Activated CD4-positive, alpha-beta T cell treated with anti-CD3 and anti-CD28 coated beads, Interleukin-2, amount 10 ng/mL, durations not matched to agents 24 days and 14 days (primary cell): ENCODE data around the gene MITF. TPM values are rescaled to one million over a fixed set of nuclear protein-coding genes. Genes with fewer than 3 reads are reported as not detected.
"Not testable (repeated sequence)": the region's sequence is repeated elsewhere in the genome, so short reads cannot be mapped to it uniquely, and the experiment has no call there.

ENCODE experiments used
- DNase-seq: peaks from one replicate; pipeline ENCODE4 v3.0.0; 2022
- H3K27ac Mint-ChIP-seq: one replicate; pipeline ENCODE4 v1.8.0; 2022; ENCODE audit warnings: mild to moderate bottlenecking, mixed read lengths
- H3K27me3 Mint-ChIP-seq: one replicate; pipeline ENCODE4 v1.8.0; 2022; ENCODE audit warnings: mixed read lengths
- H3K36me3 Mint-ChIP-seq: one replicate; pipeline ENCODE4 v1.8.0; 2022; ENCODE audit warnings: low read depth, mild to moderate bottlenecking, mixed read lengths
- H3K4me1 Mint-ChIP-seq: one replicate; pipeline ENCODE4 v1.8.0; 2021; ENCODE audit warnings: mixed read lengths
- H3K4me3 Mint-ChIP-seq: one replicate; pipeline ENCODE4 v1.8.0; 2022; ENCODE audit warnings: mild to moderate bottlenecking, moderate library complexity, mixed read lengths
- H3K9me3 Mint-ChIP-seq: one replicate; pipeline ENCODE4 v1.8.0; 2021; ENCODE audit warnings: mixed read lengths
- intact Hi-C: fragments of 100-400 bp; cut with micrococcal nuclease; formaldehyde crosslinking; loops from one replicate; pipeline ENCODE4 v1.15.1; 2023
- total RNA-seq: library from RNA; stranded (reverse); gene quantifications from 2 replicates; pipeline ENCODE4 v1.2.3, GENCODE V29; 2022

Gene MITF
- total RNA-seq, 1 donor from 2014 or later, result 0.16 TPM

- H3K4me3 Mint-ChIP-seq, H3K9me3 Mint-ChIP-seq, H3K27me3 Mint-ChIP-seq, intact Hi-C loops, H3K36me3 Mint-ChIP-seq, H3K4me1 Mint-ChIP-seq, H3K27ac Mint-ChIP-seq, DNase-seq: not testable (repeated sequence)
Observed at GRCh38 chr3:69909859-69910258, 170.6 kb downstream of the MITF start.

DNA sequence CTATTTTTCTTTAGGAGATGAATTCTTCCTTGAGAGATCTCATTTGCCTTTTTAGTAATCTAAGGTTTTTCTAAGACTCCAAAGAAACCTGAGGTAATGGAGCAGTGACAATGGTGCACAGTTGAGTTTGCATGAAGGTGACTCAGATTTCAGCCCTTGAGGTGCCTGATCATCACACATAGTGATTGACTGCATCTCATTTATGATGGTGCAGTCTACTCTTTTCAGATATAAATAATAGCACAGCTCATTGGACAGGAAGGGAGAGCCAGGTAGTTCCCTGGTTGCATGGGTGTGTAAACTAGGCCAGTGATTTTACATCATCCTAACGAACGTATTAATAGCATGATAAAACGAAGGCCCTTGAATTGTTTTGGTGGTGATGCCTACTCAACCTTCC is 174.2 kb downstream of the MITF start:
- intact Hi-C loops, result no loop called here
- no peaks in the 10 kb centered on the region for H3K4me1 Mint-ChIP-seq
- no peak for DNase-seq
- H3K27ac Mint-ChIP-seq, result no peak overlapping the region
- H3K36me3 Mint-ChIP-seq, result no peaks in the 10 kb centered on the region
- peaks cover 6% of the 10 kb centered on the region for H3K9me3 Mint-ChIP-seq
- no peak overlapping the region for H3K4me3 Mint-ChIP-seq
- H3K27me3 Mint-ChIP-seq, result peaks cover 1% of the 10 kb centered on the region

DNA sequence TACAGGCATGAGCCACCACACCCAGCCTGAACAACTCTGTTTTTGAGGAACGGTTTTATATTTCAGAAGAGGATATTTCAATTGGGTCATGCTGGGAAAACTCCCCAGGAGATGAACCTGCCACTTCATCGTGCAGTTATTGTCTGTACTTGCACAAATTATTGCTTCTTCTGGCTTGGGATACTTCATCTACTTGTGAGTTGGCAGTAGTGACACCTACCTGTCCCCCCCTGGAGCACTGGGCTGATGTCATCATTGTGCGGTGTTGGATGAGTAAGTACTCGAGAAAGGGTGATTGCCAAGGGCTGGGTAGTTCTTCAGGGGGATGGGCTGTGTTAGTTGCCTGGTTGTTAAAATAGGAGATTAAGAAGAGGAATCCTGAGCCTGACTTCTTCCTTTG is 175.1 kb downstream of the MITF start:
- Mint-ChIP-seq H3K36me3 (no peaks in the 10 kb centered on the region), H3K9me3 (peaks cover 2% of the 10 kb centered on the region), H3K4me1 (no peaks in the 10 kb centered on the region), H3K27me3 (peaks cover 2% of the 10 kb centered on the region), H3K4me3 (no peak overlapping the region), H3K27ac (no peak overlapping the region)
- no peak for DNase-seq
- intact Hi-C loops, result no loop called here

GRCh38 chr3:69915726-69916125 is 176.5 kb downstream of the MITF start:
- H3K9me3 Mint-ChIP-seq, result no peaks in the 10 kb centered on the region
- H3K4me1 Mint-ChIP-seq, result no peaks in the 10 kb centered on the region
- peak; percentile 29 for DNase-seq
- no peak overlapping the region for H3K27ac Mint-ChIP-seq
- H3K36me3 Mint-ChIP-seq, result no peaks in the 10 kb centered on the region
- intact Hi-C loops, result no loop called here
- H3K4me3 Mint-ChIP-seq, result no peak overlapping the region
- peaks cover 2% of the 10 kb centered on the region for H3K27me3 Mint-ChIP-seq

- intact Hi-C loops, H3K27ac Mint-ChIP-seq, H3K9me3 Mint-ChIP-seq, H3K36me3 Mint-ChIP-seq, H3K4me3 Mint-ChIP-seq, H3K27me3 Mint-ChIP-seq, H3K4me1 Mint-ChIP-seq, DNase-seq: not testable (repeated sequence)
Observed at GRCh38 chr3:69920009-69920408, 180.7 kb downstream of the MITF start.

GRCh38 chr3:69921651-69922050 is 182.4 kb downstream of the MITF start:
- Mint-ChIP-seq H3K4me1 (no peaks in the 10 kb centered on the region), H3K27ac (no peak overlapping the region), H3K36me3 (no peaks in the 10 kb centered on the region), H3K9me3 (no peaks in the 10 kb centered on the region), H3K27me3 (peaks cover 2% of the 10 kb centered on the region), H3K4me3 (no peak overlapping the region)
- intact Hi-C loops, result no loop called here
- DNase-seq, result no peak

- no peak overlapping the region for H3K27ac Mint-ChIP-seq
- no peaks in the 10 kb centered on the region for H3K36me3 Mint-ChIP-seq
- intact Hi-C loops, result no loop called here
- H3K4me3 Mint-ChIP-seq, result no peak overlapping the region
- no peak for DNase-seq
- no peaks in the 10 kb centered on the region for H3K4me1 Mint-ChIP-seq
- H3K27me3 Mint-ChIP-seq, result peaks cover 2% of the 10 kb centered on the region
- H3K9me3 Mint-ChIP-seq, result no peaks in the 10 kb centered on the region
Observed at GRCh38 chr3:69922521-69923000, 183.3 kb downstream of the MITF start.

DNA sequence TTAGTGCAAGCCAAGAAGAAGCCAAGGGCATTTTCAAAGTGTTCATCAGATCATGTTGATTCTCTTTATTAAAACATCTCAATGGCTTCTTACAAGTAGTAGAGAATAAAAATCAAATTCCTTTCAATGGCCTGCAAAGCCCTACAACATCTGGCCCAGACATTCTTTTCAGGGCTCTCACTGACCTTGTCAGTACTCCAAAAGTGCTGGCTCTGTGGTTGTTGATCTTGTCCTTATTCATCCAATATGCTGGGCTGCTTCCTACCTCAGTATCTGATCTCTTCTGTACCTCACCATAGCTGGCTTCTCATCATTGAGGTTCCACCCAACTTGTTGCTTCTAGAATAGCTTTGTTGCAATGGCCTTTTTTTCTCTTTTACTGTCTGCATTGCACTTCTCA is 186.2 kb downstream of the MITF start:
- intact Hi-C loops, result no loop called here
- no peaks in the 10 kb centered on the region for H3K4me1 Mint-ChIP-seq
- H3K4me3 Mint-ChIP-seq, result no peak overlapping the region
- H3K36me3 Mint-ChIP-seq, result no peaks in the 10 kb centered on the region
- DNase-seq, result no peak
- H3K27ac Mint-ChIP-seq, result no peak overlapping the region
- H3K9me3 Mint-ChIP-seq, result no peaks in the 10 kb centered on the region
- H3K27me3 Mint-ChIP-seq, result no peaks in the 10 kb centered on the region

- Mint-ChIP-seq H3K27ac (no peak overlapping the region), H3K4me1 (no peaks in the 10 kb centered on the region), H3K4me3 (no peak overlapping the region), H3K27me3 (no peaks in the 10 kb centered on the region), H3K36me3 (no peaks in the 10 kb centered on the region), H3K9me3 (no peaks in the 10 kb centered on the region)
- DNase-seq, result no peak
- intact Hi-C loops, result no loop called here
Observed at GRCh38 chr3:69926385-69926784, 187.1 kb downstream of the MITF start.

GRCh38 chr3:69927571-69927970 is 188.3 kb downstream of the MITF start:
- no peaks in the 10 kb centered on the region for H3K27me3 Mint-ChIP-seq
- intact Hi-C loops, result no loop called here
- H3K36me3 Mint-ChIP-seq, result no peaks in the 10 kb centered on the region
- no peaks in the 10 kb centered on the region for H3K4me1 Mint-ChIP-seq
- H3K4me3 Mint-ChIP-seq, result no peak overlapping the region
- H3K27ac Mint-ChIP-seq, result no peak overlapping the region
- no peak for DNase-seq
- H3K9me3 Mint-ChIP-seq, result no peaks in the 10 kb centered on the region

- H3K27me3 Mint-ChIP-seq, result no peaks in the 10 kb centered on the region
- H3K36me3 Mint-ChIP-seq, result no peaks in the 10 kb centered on the region
- no peak overlapping the region for H3K4me3 Mint-ChIP-seq
- intact Hi-C loops, result no loop called here
- no peak for DNase-seq
- no peaks in the 10 kb centered on the region for H3K4me1 Mint-ChIP-seq
- no peak overlapping the region for H3K27ac Mint-ChIP-seq
- H3K9me3 Mint-ChIP-seq, result no peaks in the 10 kb centered on the region
Observed at GRCh38 chr3:69929019-69929418, 189.8 kb downstream of the MITF start.

DNA sequence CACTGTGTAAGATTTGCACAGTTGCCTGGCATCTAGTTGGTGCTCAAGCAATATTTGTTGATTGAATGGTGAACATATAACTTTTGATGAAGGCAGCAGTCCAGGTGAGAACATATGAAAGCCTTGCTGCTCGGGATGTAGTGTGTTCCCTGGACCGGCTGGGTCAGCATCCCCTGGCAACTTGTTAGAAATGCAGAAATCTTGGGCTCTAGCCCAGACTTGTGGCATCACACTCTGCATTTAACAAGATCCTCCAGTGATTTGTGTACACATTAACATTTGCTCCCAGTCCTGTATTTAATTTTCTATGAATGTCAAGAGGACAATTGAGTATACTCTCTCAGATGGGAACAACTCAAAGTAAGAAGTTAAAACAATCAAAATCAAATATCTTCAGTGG is 191.3 kb downstream of the MITF start:
- intact Hi-C loops, result no loop called here
- no peaks in the 10 kb centered on the region for H3K4me1 Mint-ChIP-seq
- H3K27me3 Mint-ChIP-seq, result no peaks in the 10 kb centered on the region
- no peak overlapping the region for H3K27ac Mint-ChIP-seq
- DNase-seq, result no peak
- no peaks in the 10 kb centered on the region for H3K9me3 Mint-ChIP-seq
- no peaks in the 10 kb centered on the region for H3K36me3 Mint-ChIP-seq
- H3K4me3 Mint-ChIP-seq, result no peak overlapping the region

GRCh38 chr3:69932087-69932486 is 192.8 kb downstream of the MITF start:
- intact Hi-C loops, result no loop called here
- no peaks in the 10 kb centered on the region for H3K9me3 Mint-ChIP-seq
- DNase-seq, result no peak
- no peaks in the 10 kb centered on the region for H3K27me3 Mint-ChIP-seq
- no peak overlapping the region for H3K4me3 Mint-ChIP-seq
- no peaks in the 10 kb centered on the region for H3K4me1 Mint-ChIP-seq
- H3K36me3 Mint-ChIP-seq, result no peaks in the 10 kb centered on the region
- H3K27ac Mint-ChIP-seq, result no peak overlapping the region

- Mint-ChIP-seq H3K27ac (no peak overlapping the region), H3K36me3 (no peaks in the 10 kb centered on the region), H3K4me3 (no peak overlapping the region), H3K4me1 (no peaks in the 10 kb centered on the region), H3K27me3 (no peaks in the 10 kb centered on the region), H3K9me3 (no peaks in the 10 kb centered on the region)
- intact Hi-C loops, result no loop called here
- no peak for DNase-seq
Observed at GRCh38 chr3:69932501-69932900, 193.2 kb downstream of the MITF start.

- no peak overlapping the region for H3K27ac Mint-ChIP-seq
- H3K9me3 Mint-ChIP-seq, result no peaks in the 10 kb centered on the region
- H3K36me3 Mint-ChIP-seq, result no peaks in the 10 kb centered on the region
- intact Hi-C loops, result no loop called here
- DNase-seq, result no peak
- no peaks in the 10 kb centered on the region for H3K27me3 Mint-ChIP-seq
- H3K4me1 Mint-ChIP-seq, result no peaks in the 10 kb centered on the region
- no peak overlapping the region for H3K4me3 Mint-ChIP-seq
Observed at GRCh38 chr3:69934398-69934797, 195.1 kb downstream of the MITF start.
